GM18867 (cell line): ENCODE data around the gene SNX33.
"Not testable (repeated sequence)": the region's sequence is repeated elsewhere in the genome, so short reads cannot be mapped to it uniquely, and the experiment has no call there.

Experiments
- ATAC-seq: cut with Tn5 transposase; IDR thresholded peaks from one replicate; pipeline ENCODE4 v1.9.1; 2021; ENCODE audit warnings: mild to moderate bottlenecking, moderate library complexity; ENCODE audit not compliant: unreplicated experiment

SNX33 gene

DNA sequence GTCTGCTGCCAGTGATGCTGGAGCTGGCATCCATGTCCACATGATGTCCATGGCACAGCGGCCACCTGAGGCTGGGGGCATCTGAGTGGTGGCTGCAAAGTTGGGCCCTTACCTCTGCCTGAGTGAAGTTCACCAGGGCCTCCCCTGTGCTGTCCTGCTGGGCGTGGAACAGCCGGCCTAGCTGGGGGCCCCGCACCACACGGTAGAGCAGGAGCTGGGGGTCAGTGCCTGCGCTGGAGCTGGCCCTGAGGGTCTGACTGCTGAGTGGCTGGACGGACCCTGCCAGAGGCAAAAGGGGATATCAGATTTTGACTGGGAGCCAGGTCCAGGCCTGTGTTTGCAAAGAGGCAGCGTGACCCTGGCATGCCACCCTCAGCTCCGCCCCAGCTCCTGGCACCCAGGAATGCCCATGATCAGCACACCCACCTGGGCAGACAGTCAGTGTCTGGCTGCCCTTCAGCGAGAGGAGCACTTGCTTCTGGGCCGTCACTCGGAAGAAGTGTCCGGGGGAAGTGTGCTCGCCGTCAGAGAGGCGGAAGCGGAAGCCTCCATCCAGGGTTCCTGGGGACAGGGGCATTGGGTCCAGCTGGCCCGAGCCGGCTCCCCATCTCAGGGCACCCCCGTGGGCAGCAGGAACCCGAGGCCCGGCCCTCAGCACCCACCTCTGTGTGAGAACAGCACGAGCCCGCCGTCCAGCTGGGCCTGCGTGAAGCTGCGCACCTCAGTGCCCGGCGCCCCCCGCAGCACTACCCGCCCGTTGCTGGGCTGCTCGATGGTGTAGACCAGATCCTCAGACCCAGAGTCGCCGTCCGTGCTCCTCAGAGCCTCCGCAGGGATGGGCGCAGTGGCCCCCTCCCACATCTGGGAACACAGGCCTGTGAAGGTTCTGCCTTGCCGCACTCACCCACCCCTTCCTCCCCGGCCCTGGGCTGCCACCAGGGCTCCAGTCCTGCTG, 34.7 kb downstream of the SNX33 start:
- ATAC-seq: no peak

DNA sequence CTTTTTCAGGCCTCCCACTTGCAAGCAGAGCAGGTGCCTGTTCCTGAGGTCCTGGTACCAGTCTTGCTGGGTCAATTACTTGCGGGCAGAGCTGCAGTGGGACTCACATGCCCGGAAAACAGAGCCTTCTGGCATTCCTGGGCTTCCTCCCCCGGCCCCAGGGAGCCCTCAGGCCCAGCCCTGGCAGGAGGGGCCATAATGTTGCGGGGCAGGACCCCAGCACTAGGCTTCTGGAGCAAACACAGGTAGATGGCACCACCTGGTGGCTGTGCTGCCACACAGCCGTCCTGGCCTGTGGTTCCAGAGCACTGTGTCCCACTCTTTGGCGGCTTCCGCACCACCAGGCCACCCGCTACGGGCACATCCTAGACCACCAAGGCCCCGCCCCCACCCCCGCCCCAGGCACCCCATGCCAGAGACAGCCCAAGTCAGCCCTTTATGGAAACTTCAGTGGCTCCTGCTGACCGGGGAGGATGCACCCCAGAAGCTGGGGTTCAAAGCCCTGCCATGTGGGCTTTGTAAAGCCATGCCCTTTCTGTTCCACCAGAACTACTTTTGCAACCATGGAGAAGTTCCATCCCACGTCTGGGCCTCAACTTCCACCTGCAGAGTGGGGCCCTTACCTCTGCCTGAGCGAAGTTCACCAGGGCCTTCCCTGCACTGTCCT, 36.1 kb downstream of the SNX33 start:
- ATAC-seq: peak; percentile 57

DNA sequence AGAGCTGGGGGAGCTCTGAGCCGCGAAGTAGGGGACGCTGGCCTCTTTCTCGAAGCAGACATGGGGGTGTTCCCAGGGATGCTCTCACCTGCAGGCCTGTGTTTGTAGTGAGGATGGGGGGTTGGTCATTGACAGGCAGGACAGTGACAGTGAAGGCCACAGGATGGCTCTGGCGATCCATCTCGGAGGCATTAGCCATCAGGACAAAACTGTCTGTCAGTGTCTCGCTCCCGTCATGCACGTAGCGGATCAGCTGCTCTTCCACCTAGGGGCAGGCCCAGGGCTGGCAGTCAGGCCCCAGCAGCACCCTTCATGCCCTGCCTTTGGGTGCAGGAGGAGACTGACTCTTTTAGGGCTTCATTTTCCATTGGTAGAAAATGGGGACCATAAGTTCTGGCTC, 36.9 kb downstream of the SNX33 start:
- ATAC-seq: no peak

DNA sequence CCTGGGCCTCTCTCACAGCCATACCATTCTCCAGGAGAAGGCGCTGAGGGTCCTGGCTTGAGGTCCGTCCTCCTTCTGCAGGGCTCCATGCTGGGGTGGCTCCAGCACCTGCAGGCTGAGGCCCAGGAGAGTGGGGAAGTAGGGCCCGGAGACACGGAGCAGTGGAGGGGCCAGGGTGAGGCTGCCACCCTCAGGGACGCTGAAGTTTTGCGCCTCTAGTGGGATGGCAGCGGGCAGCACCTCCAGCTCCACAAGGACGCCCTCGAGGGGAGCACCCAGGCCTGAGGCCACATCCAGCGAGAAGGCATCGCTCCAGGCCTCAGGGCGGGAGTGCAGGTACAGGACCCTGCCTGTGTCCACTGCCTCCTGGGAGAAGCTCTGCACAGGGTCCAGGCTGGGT, 37.5 kb downstream of the SNX33 start:
- ATAC-seq: no peak

DNA sequence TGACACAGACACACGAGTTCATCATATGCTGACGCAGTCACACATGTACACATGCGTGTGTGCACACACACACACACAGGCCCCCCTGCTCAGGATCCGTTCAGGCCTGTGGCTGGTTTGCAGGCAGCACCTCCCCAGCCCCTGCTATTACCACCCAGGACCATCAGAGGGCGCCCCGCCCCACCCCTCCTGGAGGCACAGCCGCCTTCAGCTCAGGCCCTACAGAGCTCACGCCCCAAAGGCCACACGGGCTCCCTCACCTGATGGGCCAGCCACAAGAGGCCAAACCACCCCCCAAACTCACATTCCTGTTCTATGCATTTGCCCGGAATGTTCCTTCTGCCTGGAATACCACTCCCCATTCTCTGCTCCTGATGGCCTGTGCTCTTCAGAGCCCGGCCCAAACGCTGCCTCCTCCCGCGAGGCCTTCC, 38.5 kb downstream of the SNX33 start:
- not testable (repeated sequence) for ATAC-seq

DNA sequence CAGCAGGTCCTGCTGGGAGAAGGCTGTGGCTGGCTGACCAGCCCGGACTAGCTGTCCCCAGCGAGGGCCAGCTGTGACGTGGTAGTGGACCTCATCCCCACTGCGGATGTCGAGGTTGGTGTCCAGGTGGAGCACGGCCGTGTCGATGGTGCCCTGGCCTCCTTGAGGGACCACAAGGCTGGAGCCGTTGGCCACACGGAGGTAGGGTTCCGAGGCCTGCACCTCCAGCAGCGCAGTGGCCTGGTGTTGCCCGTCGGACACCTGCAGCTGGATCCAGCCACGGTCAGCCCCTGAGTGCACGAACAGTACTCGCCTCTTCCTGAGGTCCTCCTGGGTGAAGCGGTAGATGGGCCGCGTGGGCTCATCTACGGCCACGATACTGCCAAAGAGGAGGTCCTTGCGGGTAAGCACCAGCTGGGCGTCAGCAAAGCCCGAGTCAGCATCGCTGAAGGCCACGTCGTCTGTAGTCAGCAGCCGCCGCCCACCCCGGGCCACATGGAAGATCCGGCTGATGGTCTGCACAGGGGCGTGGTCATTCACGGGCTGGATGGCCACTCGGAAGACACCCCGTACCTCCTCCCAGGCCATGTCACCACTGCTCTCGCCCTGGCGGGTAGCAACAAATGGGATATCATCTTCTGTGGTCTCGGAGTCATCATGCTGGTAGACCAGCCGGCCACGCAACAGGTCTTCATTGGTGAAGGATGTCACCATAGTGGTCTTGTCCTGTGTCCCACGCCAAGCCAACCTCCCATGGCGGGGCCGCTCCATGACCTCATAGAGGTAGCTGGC, 40.0 kb downstream of the SNX33 start:
- no peak for ATAC-seq

DNA sequence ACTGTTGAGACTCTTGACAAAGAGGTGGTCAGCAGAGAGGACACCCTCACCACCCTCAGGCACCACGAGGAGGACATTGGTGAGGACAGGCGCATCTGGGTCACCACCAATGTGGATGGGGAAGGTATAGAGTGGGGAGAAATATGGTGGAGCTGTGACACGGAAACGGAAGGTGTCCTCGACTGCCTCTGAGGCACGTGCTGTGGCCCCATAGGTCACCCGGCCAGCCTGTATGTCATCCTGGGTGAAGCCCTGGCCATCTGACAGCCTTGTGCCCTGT, 40.5 kb downstream of the SNX33 start:
- no peak for ATAC-seq

DNA sequence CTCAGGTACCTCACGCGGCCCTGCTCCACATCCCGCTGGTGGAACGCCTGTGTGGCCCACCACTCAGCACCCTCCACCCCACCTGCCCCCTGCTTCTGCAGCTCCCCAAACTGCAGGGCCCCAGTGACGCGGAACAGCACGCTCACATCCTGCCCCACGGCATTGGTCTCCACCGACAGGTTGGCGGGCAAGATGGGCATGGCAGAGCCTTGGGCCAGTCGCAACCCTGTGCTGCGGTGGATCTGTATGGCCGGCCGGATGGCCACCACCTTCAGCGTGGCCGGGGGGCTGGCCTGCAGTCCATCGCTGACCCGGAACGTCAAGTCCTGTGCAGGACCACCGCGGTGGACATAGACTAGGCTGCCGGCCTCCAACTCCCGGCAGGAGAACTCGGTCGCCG, 41.1 kb downstream of the SNX33 start:
- no peak for ATAC-seq

DNA sequence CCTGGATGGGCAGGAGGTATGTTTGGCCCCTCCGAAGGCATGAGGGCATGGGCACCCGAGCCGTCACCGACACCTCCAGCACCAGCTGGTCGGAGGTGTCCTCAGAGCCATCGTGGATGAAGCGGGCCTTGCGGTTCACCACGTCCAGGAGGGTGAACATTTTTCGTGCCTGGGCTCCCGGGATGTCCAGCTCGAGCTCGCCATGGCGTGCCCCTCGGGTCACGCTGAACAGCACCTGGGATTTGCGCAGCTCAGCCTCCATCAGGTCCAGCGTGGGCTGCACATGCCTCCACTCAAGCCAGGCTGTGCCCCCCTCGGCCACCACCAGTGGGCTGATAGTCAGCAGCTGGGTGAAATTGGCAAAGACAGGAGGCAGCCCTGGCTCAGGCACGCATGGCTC, 41.7 kb downstream of the SNX33 start:
- not testable (repeated sequence) for ATAC-seq

DNA sequence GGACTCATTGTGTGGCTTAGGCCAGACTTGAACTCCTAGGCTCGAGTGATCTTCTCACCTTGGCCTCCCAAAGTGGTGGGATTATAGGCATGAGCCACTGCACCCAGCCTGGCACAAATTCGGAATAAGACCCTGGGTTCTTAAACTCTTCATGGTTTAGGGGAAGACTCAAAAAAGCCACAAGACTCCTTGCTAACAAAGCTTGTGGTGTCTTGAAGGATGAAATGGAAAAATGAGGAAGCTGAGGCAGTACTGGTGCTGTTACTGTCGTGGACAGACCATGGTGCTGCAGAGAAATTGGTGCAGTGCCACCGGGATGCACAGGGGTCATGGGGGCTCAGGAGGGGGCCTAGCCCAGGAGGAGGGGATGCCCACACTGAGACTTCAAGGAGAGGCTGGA, 44.6 kb downstream of the SNX33 start:
- ATAC-seq: not testable (repeated sequence)

DNA sequence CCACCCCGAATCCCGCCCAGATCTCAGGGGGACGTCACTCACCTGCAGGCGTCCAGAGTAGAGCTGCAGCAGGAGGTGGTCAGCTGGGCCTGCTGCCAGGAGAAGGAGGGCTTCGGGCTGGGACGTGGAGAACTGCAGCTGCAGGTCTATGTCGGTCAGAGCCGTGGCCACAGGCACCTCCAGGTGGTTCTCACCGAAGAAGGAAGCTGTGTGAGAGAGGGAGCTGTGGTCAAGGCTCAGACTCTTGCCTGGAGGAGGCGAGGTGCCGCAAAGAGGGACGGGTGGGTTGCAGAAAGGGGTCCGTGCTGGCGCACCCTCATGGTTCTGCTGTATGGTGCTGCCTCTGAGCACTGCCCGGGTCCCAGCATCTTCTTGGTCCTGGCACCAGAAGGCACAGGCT, 45.3 kb downstream of the SNX33 start:
- not testable (repeated sequence) for ATAC-seq

DNA sequence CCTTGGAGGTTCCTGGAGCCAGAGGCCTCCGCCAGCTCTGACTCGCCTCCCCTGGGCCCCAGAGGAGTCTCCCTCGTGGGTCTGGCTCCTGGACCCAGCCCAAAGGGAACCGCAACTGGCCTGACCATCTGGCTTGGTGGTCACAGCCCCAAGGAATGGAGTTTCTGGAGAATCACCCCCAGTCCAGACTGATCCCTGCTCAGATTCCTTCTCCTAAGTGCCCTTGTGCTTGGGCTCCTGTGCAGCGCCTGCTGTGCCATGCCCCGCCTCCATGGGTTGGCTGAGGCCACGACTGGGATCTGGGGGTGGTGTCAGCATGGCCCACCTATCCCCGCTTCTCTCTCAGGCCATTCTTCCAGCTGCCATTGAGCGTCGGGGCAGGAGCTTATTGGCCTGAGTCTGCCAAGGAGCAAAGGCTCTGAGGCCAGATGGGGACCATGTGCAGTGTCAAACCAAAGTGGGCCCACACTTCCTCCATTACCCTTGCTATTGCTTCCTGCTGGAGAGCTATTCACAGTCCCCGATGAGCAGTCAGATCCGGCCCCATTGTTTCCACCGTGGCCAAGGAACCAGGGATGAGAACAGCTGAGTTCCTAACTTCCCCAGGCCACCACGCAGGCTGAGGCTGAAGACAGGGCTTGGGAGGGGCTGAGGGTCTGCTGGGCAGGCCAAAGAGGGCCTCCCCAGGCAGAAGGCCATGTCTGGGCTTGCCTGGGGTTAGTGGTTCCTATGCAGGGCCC, 46.0 kb downstream of the SNX33 start:
- ATAC-seq: no peak

DNA sequence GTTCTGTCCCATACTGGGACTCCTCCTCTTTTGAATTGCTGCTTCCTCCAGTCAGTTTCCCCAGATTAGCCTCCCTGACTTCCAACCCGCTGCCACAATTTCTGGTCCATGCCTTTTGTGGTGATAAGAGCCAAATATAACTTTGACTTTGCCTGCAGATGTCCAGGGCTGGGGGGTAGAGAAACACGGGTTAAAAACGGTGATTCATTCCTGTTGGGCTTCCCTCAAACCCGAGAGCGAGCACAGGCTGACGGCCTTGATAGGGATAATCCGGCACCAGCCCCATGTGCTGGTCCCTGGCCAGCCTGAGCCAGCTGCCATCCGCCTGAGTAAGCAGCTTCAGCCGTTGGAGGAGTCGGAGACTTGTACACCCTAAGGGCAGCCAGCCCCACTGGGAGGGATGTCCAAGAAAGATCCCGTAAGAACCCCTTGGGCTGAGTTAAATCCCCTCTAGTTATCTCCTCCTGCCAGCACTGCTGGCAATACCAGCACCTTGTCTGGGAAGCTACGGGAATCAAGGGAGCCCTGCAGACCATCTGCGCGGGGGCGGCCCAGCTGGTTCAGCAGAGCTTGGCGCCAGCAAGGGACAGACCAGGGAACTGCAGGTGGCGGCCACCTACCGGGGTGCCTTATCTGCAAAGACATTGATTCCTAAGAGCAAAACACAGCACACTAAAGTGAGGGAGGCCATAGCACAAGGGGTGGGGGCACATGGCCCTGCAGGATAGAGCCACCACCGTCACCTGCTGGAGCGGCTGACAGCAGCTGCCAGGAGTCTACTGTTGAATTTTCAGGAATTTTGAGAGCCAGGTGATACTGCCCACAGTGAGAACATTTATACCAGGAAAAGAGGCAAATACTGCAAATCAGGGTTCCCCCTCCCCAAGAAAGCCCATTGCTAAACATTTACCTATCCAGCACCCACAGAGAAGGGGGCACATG, 46.8 kb downstream of the SNX33 start:
- ATAC-seq: no peak

DNA sequence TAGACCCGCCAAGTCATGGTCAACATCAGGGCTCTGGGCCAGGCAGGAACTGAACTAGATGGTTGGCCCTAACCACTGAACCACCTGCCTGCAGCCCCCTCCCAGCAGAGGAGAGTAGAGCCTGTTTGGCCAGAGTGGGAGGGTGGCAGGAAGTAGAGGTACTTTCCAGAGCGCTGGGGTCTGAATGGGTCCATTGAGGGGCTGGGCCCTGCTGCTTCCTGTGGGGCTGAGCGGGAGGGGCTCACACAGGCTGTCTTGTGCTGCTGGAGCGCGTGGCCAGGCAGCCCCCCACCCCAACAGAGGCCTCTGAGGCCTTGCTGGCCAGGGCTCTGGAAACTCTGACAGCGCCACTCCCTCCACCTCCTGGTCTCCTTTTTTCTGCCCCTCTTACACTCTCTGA, 47.5 kb downstream of the SNX33 start:
- no peak for ATAC-seq

DNA sequence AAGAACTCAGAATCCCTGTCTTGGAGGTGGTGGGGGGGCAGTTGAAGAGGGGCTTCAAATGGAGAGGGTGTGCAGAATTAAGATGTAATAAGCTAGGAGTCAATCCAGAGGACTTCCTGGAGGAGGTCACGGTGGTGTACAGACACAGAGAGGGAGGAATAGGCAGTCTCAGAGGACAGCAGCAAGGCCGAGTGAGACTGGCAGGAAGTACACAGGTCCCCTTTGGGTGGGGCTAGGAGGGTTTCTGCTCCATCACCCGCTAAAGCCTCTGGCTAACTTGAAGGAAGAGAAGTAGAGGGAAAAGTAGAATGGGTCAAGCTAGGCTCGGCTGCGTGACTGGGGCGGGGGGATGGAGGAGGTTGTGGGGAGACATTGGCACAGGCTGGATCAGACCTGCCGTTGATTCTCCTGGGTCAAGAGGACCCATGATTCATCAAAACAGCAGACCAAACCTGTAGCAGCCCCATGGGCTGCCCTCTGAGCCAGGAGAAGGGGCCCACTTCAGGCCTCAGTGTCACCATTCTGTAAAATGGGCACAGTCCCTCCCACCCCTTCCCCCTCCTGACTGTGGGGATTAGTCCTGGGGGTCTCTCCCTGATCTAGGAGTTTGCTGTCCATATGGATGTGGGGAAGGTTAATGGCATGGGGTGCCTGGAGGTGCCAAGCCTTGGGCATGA, 48.1 kb downstream of the SNX33 start:
- ATAC-seq: no peak

DNA sequence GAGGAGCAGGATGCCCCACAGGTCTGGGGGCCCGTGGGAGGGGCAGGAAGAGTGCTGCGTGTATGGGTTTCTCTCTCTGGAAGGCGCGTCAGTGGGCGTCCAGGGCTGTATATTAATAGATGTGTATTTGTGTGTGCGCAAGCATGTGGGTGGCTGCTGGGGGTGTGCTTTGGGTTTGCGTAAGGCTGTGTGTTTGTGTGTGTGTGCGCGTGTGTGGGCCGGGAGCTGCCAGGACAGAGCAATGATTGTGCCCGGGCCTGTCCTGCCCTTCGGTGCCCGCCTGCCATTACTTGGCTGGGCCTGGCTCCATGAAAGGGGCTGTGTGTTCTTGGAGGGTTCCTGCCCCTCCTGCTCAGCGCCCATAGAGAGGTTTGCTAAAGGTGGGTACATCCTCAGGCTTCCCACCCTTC, 48.6 kb downstream of the SNX33 start:
- ATAC-seq: no peak

DNA sequence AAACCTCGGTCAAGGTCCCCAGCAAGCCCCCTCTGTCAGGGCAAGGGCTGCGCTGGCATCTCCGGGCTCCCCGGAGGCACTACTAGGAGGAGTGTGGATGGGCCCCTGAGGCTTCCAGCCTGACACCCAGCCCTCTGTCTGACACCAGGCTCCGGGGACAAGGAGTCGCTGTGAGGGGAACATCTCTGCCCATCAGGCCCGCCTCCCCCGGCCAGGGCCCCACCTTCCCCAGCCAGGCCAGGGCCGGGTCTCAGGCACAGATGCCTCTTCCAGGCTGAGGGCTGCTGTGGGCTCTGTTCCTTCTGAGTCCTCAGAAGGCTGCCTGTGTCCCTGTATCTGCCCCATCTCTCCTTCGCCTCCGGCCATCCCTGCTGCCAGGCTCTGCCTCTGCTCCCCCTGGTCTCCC, 49.1 kb downstream of the SNX33 start:
- ATAC-seq: no peak

DNA sequence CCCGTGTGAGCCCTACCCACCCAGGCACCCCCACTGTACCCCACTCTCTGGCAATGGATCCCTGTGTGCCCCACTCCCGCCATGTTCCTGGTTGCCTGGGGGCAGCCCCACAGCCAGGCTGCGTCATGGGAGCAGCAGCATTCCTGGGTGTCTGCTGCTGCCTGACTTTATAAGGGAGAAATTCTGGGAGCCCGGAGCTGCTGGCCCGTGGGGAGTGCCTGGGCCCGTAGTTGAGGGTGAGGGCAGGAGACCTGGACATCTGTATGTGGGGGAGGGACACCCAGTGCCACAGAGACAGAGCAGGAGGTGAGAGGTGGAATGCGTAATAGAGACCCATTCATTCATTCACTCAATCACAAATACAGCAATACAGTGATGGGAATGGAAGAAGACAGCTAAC, 49.8 kb downstream of the SNX33 start:
- no peak for ATAC-seq
